GM10248 (cell line): ENCODE results near the gene PARP11.

Experiments used
- CTCF ChIA-PET: fragments of 300-600 bp; sonication (Branson Sonifier 250); formaldehyde crosslinking; extraction: SDS; loops from one replicate; lab custom pipeline; 2021; ENCODE audit warnings: antibody characterized with exemption; lab: Yijun Ruan, JAX
- POLR2A ChIA-PET: fragments of 350-650 bp; sonication (Branson Sonifier 250); formaldehyde crosslinking; extraction: SDS; loops from one replicate; lab custom pipeline; 2020; ENCODE audit warnings: antibody characterized with exemption; lab: Yijun Ruan, JAX
- DNase-seq: peaks from one replicate; pipeline ENCODE4 v3.0.0; 2012; ENCODE audit errors: extremely low spot score
- TF ChIP-seq, protein P1 (sequence below): IDR thresholded peaks from 2 replicates; pipeline ENCODE4 v1.5.1; 2012; ENCODE audit warnings: mild to moderate bottlenecking, low read depth; ENCODE audit errors: extremely low read depth, missing control alignments, control extremely low read depth

The PARP11 gene

DNA sequence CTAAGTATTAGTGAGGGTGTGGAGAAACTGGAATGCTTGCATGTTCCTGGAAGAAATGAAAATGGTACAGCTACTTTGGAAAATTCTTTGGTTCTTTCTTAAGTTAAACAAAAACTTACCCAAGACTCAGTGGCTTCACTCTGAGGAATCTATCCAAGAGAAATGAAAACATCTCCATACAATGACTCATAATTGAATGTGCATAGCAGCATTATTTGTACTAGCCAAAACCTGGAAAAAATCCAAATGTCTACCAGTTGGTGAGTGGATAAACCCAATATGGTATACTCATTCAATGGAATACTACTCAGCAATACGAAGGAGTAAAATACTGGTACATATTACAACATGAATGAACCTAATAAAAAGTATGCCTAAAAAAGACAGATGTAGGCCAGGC is 102.3 kb downstream of the PARP11 start:
- POLR2A ChIA-PET: no interaction called here
- CTCF ChIA-PET: interaction anchor here (1.4 to 2.1 kb wide), 2 partner anchors 17 to 471 kb away, joined by 4 to 15 read pairs; no protein-coding TSS in a partner anchor
- TF ChIP-seq, protein P1, sequence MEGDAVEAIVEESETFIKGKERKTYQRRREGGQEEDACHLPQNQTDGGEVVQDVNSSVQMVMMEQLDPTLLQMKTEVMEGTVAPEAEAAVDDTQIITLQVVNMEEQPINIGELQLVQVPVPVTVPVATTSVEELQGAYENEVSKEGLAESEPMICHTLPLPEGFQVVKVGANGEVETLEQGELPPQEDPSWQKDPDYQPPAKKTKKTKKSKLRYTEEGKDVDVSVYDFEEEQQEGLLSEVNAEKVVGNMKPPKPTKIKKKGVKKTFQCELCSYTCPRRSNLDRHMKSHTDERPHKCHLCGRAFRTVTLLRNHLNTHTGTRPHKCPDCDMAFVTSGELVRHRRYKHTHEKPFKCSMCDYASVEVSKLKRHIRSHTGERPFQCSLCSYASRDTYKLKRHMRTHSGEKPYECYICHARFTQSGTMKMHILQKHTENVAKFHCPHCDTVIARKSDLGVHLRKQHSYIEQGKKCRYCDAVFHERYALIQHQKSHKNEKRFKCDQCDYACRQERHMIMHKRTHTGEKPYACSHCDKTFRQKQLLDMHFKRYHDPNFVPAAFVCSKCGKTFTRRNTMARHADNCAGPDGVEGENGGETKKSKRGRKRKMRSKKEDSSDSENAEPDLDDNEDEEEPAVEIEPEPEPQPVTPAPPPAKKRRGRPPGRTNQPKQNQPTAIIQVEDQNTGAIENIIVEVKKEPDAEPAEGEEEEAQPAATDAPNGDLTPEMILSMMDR: no peak
- no peak for DNase-seq

- ChIA-PET POLR2A (no interaction called here), CTCF (interaction anchor here (1.2 kb wide), 1 partner anchor 468 kb away, joined by 7 read pairs; no protein-coding TSS in a partner anchor)
- TF ChIP-seq, protein P1: no peak
Observed at GRCh38 chr12:3768911-3769447, 104.2 kb downstream of the PARP11 start.

GRCh38 chr12:3761116-3761735 is 112.0 kb downstream of the PARP11 start:
- no peak for DNase-seq
- TF ChIP-seq, protein P1: no peak
- ChIA-PET POLR2A (no interaction called here), CTCF (no interaction called here)

More at GRCh38 chr12:3768911-3769447, 104.2 kb downstream of the PARP11 start:
- DNase-seq: no peak

- CTCF ChIA-PET: no interaction called here
- TF ChIP-seq, protein P1: no peak
- DNase-seq: no peak
- POLR2A ChIA-PET: no interaction called here
Observed at GRCh38 chr12:3759878-3760277, 113.3 kb downstream of the PARP11 start.
